Keratinocyte (primary cell): ENCODE results near the gene RAB11FIP4.

Experiments used
- EZH2 ChIP-seq: IDR thresholded peaks from one replicate; pipeline ENCODE4 v1.6.1; 2012; ENCODE audit warnings: inconsistent platforms, mild to moderate bottlenecking, low read length, moderate library complexity
- TF ChIP-seq, protein P1 (sequence below), 3 experiments: IDR thresholded peaks in 1 of 3; conservative IDR thresholded peaks in 1 of 3; optimal IDR thresholded peaks in 1 of 3; 2 replicates in 2 of 3; 3 replicates in 1 of 3; pipeline versions ENCODE3 to v1.5.1; 2011; ENCODE audit warnings: low read length in 3 of 3, mild to moderate bottlenecking in 3 of 3, moderate library complexity in 2 of 3, control low read depth in 1 of 3, inconsistent platforms in 1 of 3; ENCODE audit not compliant: insufficient read depth in 2 of 3; ENCODE audit errors: extremely low read depth in 1 of 3

DNA sequence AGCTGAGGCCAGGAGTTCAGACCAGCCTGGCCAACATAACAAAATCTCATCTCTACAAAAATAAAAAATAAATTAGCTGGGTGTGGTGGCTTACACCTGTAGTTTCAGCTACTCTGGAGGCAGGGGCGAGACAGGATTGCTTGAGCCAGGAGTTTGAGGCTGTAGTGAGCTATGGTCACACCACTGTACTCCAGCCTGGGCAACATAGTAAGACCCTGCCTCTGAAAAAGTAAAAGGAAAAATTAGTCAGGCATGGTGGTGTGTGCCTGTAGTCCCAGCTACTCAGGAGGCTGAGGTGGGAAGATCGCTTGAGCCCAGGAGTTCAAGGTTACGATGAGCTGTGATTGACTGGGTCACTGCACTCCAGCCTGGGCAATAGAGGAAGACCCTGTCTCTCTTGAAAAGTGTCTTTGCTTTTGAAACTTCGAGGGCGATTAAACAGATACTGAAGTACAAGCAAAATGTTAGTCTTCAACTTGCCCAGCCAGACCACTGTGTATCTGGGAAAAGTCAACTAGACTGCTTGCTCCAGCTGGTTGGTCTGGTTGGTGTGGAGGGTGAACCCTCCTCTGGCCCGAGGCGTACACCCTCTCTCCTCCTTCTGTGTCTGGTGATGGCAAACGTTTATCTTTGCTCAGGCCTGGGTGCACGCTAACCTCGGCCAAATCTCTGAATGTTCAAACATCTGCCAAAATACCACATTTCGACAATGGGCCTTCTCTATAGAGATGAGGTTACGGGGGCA lies 174.9 kb downstream of the RAB11FIP4 start:
- TF ChIP-seq, protein P1, sequence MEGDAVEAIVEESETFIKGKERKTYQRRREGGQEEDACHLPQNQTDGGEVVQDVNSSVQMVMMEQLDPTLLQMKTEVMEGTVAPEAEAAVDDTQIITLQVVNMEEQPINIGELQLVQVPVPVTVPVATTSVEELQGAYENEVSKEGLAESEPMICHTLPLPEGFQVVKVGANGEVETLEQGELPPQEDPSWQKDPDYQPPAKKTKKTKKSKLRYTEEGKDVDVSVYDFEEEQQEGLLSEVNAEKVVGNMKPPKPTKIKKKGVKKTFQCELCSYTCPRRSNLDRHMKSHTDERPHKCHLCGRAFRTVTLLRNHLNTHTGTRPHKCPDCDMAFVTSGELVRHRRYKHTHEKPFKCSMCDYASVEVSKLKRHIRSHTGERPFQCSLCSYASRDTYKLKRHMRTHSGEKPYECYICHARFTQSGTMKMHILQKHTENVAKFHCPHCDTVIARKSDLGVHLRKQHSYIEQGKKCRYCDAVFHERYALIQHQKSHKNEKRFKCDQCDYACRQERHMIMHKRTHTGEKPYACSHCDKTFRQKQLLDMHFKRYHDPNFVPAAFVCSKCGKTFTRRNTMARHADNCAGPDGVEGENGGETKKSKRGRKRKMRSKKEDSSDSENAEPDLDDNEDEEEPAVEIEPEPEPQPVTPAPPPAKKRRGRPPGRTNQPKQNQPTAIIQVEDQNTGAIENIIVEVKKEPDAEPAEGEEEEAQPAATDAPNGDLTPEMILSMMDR (optimal IDR thresholded peaks at IDR 0.05 in 1 of 3, IDR thresholded peaks at IDR 0.05 in 1 of 3, conservative IDR thresholded peaks at IDR 0.05 in 1 of 3; ENCODE audit: extremely low read depth in 1 of 3, insufficient read depth in 2 of 3, low read length in 3 of 3) = no peak
- TF ChIP-seq EZH2 = no peak
